Endothelial cell of hepatic sinusoid (primary cell): ENCODE results near the gene TNFAIP8L1.

Source experiments
- in situ Hi-C: cut with HindIII; loops from 2 replicates; pipeline ENCODE4 v1.10.0; 2017; ENCODE audit warnings: low sequenced_read_pairs

TNFAIP8L1 gene

DNA sequence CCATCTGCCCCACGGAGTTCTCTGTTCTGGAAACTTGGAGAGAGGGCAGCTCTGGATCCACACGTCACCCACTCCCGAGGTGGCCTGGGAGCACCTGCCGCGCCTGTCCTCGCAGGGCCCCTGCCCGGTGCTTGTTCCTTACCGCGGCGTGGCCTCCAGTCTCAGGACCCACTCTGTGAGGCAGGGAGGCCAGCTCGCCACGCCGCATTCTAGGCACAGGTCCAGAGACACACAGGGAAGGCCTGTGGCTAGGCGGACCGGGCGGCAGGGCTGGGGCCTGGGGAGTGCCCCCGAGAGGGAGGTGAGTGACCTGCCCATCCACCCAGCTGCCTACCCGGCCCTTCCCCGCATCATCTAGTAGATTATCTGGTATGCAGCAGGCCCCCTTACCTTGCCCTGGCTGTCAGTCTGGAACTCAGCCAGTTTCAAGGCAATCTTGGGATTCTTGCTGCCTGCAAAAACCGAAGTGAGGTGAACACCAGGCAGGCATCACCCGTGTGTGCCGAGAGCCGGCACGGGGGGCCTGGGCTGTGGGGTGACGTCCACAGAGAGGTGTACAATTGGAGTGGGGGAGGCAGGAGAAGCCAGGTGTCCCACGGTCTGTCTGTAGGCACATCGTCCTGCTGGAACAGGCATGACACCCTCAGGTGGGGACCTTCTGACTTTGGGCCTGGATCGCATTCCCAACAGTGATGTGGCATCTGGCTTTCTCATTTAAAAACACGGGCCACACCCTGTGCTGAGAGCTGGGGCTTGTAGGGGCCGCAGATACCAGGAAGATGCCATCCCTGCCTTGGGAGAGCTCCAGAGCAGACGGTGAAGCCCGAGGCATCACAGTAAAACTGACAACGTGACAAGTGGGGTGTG, 60.7 kb downstream of the TNFAIP8L1 start:
- in situ Hi-C loops, result no loop called here

DNA sequence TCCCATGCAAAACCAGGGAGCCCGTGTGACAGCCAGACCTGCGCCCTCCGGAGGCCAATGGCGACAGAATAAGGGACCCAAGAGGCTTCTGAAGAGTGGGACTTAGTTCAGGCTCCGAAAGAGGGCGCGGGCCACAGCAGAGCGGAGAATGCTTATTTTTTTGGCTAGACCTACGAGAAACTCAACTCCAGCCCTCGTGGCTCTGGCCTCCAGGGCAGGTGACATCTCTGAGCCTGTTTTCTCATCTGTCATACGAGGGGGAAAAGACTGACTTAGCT, 61.3 kb downstream of the TNFAIP8L1 start:
- in situ Hi-C loops, result no loop called here

DNA sequence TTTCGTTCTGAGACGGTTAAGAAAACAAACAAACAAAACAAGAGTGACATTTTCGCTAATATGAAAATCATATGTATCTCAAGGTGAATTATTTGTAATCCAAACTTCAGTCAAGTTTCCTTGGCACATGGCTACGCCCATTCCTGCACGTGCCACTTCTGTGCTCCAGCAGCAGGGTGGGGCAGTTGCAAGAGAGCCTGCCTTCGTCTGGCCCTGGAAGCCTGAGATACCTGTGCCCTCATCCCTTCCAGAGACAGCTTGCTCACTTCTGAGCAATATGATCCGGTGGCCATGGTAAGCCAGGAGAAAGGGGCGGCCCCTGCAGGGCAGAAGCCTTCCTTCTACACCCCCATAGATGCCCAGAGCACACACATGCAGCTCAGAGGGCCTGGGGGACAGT, 62.2 kb downstream of the TNFAIP8L1 start:
- in situ Hi-C loops, result no loop called here

- in situ Hi-C loops, result no loop called here
Measured at GRCh38 chr19:4702764-4703163, 63.4 kb downstream of the TNFAIP8L1 start.

- in situ Hi-C loops, result no loop called here
Measured at GRCh38 chr19:4703671-4704316, 64.5 kb downstream of the TNFAIP8L1 start.

DNA sequence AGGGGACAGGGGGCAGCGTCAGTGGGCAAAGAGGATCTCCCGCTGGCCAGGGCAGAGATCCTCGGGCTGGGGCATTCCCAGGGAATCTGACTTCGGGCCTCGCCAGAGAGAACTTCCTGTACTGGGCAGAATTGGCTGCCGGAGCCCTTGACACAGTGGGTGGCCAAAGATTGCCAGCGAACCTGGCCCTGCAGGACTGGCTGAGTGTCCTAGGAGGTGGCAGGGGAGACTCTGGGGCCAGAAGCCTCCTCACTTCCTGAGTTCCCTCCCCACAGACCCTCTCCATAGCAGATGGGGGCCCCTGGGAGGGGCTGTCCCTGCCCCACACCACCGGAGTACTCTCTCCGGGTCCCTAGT, 65.0 kb downstream of the TNFAIP8L1 start:
- in situ Hi-C loops, result no loop called here
